MM.1S (cell line): ENCODE data around the gene PLCB1.

Experiments
- DNase-seq: peaks from one replicate; pipeline ENCODE4 v3.0.0-alpha.2; 2015
- H2AFZ ChIP-seq: fragments of 300-600 bp; sonication (generic); 2 replicates; pipeline ENCODE4 v1.6.0; 2016; ENCODE audit warnings: antibody characterized with exemption, low read length
- H3F3A ChIP-seq: fragments of 300-600 bp; sonication (generic); 2 replicates; pipeline ENCODE4 v1.6.1; 2016; ENCODE audit warnings: mild to moderate bottlenecking, antibody characterized with exemption, low read length, moderate library complexity, mixed read lengths; ENCODE audit not compliant: insufficient read depth
- H3K27ac ChIP-seq: fragments of 300-600 bp; sonication (generic); 2 replicates; pipeline ENCODE4 v1.5.1; 2016; ENCODE audit warnings: mild to moderate bottlenecking, low read length
- H3K27me3 ChIP-seq: fragments of 300-600 bp; sonication (generic); replicated peaks from 2 replicates; pipeline ENCODE4 v1.6.0; 2016; ENCODE audit warnings: low read length; ENCODE audit not compliant: insufficient read depth
- H3K36me3 ChIP-seq: fragments of 300-600 bp; sonication (generic); replicated peaks from 2 replicates; pipeline ENCODE4 v1.6.1; 2016; ENCODE audit warnings: mild to moderate bottlenecking, low read length, mixed read lengths; ENCODE audit not compliant: insufficient read depth
- H3K4me1 ChIP-seq: fragments of 300-600 bp; sonication (generic); 2 replicates; pipeline ENCODE4 v1.6.1; 2016; ENCODE audit warnings: low read length, mixed read lengths
- H3K4me2 ChIP-seq: fragments of 300-600 bp; sonication (generic); 2 replicates; pipeline ENCODE4 v1.6.0; 2016; ENCODE audit warnings: low read depth, low read length
- H3K4me3 ChIP-seq: fragments of 300-600 bp; sonication (generic); 2 replicates; pipeline ENCODE4 v1.5.1; 2016; ENCODE audit warnings: low read length, mixed read lengths
- H3K79me2 ChIP-seq: fragments of 300-600 bp; sonication (generic); 2 replicates; pipeline ENCODE4 v1.6.1; 2016; ENCODE audit warnings: mixed run types, low read length, mixed read lengths
- H3K9ac ChIP-seq: fragments of 300-600 bp; sonication (generic); 2 replicates; pipeline ENCODE4 v1.6.1; 2016; ENCODE audit warnings: low read length, mixed read lengths
- H3K9me2 ChIP-seq: fragments of 300-600 bp; sonication (generic); replicated peaks from 2 replicates; pipeline ENCODE4 v1.6.1; 2016; ENCODE audit warnings: mild to moderate bottlenecking, low read length, mixed read lengths; ENCODE audit not compliant: insufficient read depth
- H3K9me3 ChIP-seq: fragments of 300-600 bp; sonication (generic); replicated peaks from 2 replicates; pipeline ENCODE4 v1.6.1; 2016; ENCODE audit warnings: mild to moderate bottlenecking, low read length, mixed read lengths; ENCODE audit not compliant: insufficient read depth
- H4K20me1 ChIP-seq: fragments of 300-600 bp; sonication (generic); 2 replicates; pipeline ENCODE4 v1.6.1; 2016; ENCODE audit warnings: mild to moderate bottlenecking, low read length, moderate library complexity, mixed read lengths; ENCODE audit not compliant: insufficient read depth
- CTCF ChIP-seq: fragments of 300-600 bp; sonication (generic); IDR thresholded peaks from 2 replicates; pipeline ENCODE4 v1.5.1; 2016; ENCODE audit warnings: antibody characterized with exemption, low read length, mixed read lengths
- EZH2 ChIP-seq: fragments of 300-600 bp; sonication (generic); optimal IDR thresholded peaks from 2 replicates; pipeline ENCODE3; 2017; ENCODE audit warnings: low read depth, mild to moderate bottlenecking, antibody characterized with exemption, low read length, mixed read lengths
- EZH2phosphoT487 ChIP-seq: fragments of 300-600 bp; sonication (generic); IDR thresholded peaks from 2 replicates; pipeline ENCODE4 v1.6.1; 2018; ENCODE audit warnings: antibody characterized with exemption, low read length

Gene PLCB1

GRCh38 chr20:8583012-8583565, 451.0 kb downstream of the PLCB1 start:
- no peak for TF ChIP-seq EZH2
- no peak for TF ChIP-seq EZH2phosphoT487
- no peak for TF ChIP-seq CTCF
- no peak for DNase-seq
- no peak overlapping the region for H3K4me3 ChIP-seq

GRCh38 chr20:8583566-8584043, 451.5 kb downstream of the PLCB1 start:
- no peaks in the 10 kb centered on the region for H3K36me3 ChIP-seq
- H3K9me3 ChIP-seq, result no peaks in the 10 kb centered on the region
- no peak overlapping the region for H3K4me2 ChIP-seq
- DNase-seq, result no peak
- TF ChIP-seq EZH2phosphoT487 (no peak), CTCF (no peak), EZH2 (no peak)
- no peaks in the 10 kb centered on the region for H3F3A ChIP-seq
- no peak overlapping the region for H3K27ac ChIP-seq
- no peaks in the 10 kb centered on the region for H3K79me2 ChIP-seq
- H3K4me3 ChIP-seq, result no peak overlapping the region
- no peak overlapping the region for H3K9ac ChIP-seq
- H3K27me3 ChIP-seq, result no peaks in the 10 kb centered on the region
- H3K9me2 ChIP-seq, result no peaks in the 10 kb centered on the region
- H2AFZ ChIP-seq, result no peak overlapping the region
- no peaks in the 10 kb centered on the region for H4K20me1 ChIP-seq
- H3K4me1 ChIP-seq, result no peaks in the 10 kb centered on the region

More at GRCh38 chr20:8583012-8583565, 451.0 kb downstream of the PLCB1 start:
- no peak overlapping the region for H3K27ac ChIP-seq
- no peaks in the 10 kb centered on the region for H3K27me3 ChIP-seq
- H3K9me2 ChIP-seq, result no peaks in the 10 kb centered on the region
- no peak overlapping the region for H2AFZ ChIP-seq
- H3F3A ChIP-seq, result no peaks in the 10 kb centered on the region
- H4K20me1 ChIP-seq, result no peaks in the 10 kb centered on the region
- H3K79me2 ChIP-seq, result no peaks in the 10 kb centered on the region
- H3K9ac ChIP-seq, result no peak overlapping the region
- H3K36me3 ChIP-seq, result no peaks in the 10 kb centered on the region
- no peaks in the 10 kb centered on the region for H3K4me1 ChIP-seq
- no peak overlapping the region for H3K4me2 ChIP-seq
- no peaks in the 10 kb centered on the region for H3K9me3 ChIP-seq

DNA sequence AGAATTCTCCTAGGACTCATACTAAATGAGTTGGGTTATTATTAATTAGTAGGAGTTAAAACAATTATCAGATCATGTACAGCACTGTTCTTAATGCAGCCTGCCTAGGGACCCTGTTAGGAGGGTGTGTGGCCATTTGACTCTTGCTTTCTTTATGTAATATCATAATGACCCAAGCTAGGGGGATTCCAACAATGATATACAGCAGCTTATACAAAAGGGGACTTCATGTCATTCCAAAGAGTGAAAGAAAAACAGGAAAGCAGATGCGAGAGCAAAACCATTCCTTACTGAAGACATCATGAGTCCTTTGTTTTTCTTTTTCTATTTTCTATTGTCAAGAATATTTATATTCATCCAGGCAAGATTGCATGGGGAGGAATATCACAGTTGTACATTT, 455.2 kb downstream of the PLCB1 start:
- TF ChIP-seq EZH2phosphoT487 (no peak), CTCF (no peak)
- H3K4me3 ChIP-seq, result no peak overlapping the region
- no peak overlapping the region for H3K9ac ChIP-seq
- no peak for DNase-seq
- no peak overlapping the region for H3K4me2 ChIP-seq
- no peaks in the 10 kb centered on the region for H3K9me3 ChIP-seq
- no peaks in the 10 kb centered on the region for H3K27me3 ChIP-seq
- H3K4me1 ChIP-seq, result no peaks in the 10 kb centered on the region
- no peaks in the 10 kb centered on the region for H3K36me3 ChIP-seq
- H3K27ac ChIP-seq, result no peak overlapping the region
- H2AFZ ChIP-seq, result no peak overlapping the region
- no peaks in the 10 kb centered on the region for H3K9me2 ChIP-seq
- H3F3A ChIP-seq, result no peaks in the 10 kb centered on the region
- H4K20me1 ChIP-seq, result no peaks in the 10 kb centered on the region
- no peaks in the 10 kb centered on the region for H3K79me2 ChIP-seq
